ENCODE data around the gene TNNI2.

TNNI2 gene

DNA sequence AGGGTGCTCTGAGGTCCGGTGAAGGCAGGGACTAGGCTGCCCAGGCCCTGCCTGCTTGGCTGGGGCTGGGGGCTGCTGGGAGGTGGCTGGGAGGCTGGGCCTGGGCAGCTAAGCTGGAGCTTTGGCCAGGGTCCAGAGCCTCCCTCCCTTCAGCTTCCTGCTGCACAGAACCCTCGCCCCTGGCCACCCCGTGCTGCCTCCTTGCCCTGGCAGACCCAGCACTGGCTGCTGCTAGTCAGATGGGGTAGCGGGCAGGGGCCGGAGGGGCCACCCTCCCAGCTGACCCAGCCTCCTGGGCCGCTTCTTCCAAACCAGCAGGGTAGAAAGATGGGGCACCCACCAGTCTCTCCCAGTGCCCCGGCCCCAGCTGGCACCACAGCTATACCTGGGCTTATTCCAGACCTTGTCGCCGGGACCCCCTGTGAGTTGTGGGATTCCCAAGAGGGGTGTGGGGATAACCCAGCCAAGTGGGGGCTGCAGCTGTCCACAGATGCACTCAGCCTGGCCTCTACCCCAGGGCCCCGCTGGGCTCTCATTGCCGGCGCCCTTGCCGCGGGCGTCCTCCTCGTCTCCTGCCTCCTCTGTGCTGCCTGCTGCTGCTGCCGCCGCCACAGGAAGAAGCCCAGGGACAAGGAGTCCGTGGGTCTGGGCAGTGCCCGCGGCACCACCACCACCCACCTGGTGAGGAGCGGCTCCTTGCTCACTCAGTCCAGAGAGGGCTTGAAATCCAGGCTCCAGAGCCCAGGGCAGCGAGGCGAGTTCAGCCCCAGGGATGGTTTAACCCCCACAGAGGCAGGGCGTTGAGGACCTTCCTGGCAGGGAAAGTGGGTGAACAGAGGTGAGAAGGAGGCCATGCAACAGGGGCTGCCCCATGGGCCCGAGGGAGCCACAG lies 3.8 kb upstream of the TNNI2 start, which contains the start of gene SYT8:
Gene SYT8, plus strand, starts transcription at position 212 of the 892 bp plus-strand sequence. Its CDS starts 116 bp downstream, at position 328.
- DNase-seq (ENCODE audit: low read depth) = no peak

DNA sequence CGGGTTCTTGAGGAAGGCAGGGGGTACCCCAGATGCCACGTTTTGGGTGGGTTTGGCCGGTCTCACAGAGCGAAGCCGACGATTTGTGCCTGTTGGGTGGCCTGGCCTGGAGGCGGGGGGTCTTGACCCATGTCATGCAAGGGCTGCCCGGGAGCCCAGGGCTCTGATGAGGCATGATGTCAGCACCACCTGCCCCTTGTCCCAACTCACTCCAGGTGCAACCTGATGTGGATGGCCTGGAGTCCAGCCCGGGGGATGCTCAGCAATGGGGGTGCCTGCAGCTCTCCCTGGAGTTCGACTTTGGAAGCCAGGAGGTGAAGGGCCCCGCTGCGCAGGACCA lies 3.1 kb upstream of the TNNI2 start:
- DNase-seq (ENCODE audit: low read depth) = no peak

- no peak for DNase-seq (ENCODE audit: low read depth)
Measured at GRCh38 chr11:1836011-1836945, 2.5 kb upstream of the TNNI2 start.

DNA sequence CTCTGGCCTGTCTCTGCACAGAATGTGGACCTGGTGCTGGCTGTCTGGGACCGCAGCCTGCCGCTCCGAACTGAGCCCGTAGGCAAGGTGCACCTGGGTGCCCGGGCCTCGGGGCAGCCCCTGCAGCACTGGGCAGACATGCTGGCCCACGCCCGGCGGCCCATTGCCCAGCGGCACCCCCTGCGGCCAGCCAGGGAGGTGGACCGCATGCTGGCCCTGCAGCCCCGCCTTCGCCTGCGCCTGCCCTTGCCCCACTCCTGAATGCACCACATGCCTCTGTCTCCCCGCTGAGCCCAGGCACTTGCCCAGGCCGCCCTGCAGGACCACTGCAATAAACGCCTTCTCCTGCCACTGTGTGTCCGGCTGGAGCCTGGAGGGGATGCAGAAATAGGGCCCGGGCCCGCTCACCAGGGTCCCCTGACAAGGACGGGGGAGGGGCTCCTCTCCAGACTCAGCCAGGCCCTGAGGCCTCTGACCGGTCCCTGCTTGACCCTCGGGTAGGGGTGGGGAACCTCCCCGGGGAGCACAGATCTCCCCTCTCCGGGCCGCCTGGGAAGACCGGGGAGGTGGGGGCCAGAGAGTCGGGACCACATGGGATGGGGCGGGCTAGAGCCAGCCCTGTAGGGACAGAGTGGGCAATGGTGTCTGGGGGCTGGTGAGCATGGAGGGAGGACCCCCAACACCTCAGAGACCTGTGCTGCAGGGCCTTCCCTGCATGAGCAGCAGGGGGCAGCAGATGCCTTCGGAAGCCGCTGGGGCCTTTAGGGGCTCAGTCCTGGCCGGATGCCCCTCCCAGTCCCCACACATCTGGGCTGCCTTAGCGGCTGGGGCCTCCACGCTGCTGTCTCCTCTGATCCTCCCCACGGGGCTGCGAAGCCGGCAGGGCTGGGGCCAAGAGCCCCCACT lies 1.4 kb upstream of the TNNI2 start:
- DNase-seq (ENCODE audit: low read depth) = no peak

- no peak for DNase-seq (ENCODE audit: low read depth)
Measured at GRCh38 chr11:1838077-1838425, 730 bp upstream of the TNNI2 start.

GRCh38 chr11:1839204-1839923 lies 583 bp downstream of the TNNI2 start:
- DNase-seq (ENCODE audit: low read depth) = no peak

- DNase-seq (ENCODE audit: low read depth) = no peak
Measured at GRCh38 chr11:1839924-1840779, 1.4 kb downstream of the TNNI2 start.

DNA sequence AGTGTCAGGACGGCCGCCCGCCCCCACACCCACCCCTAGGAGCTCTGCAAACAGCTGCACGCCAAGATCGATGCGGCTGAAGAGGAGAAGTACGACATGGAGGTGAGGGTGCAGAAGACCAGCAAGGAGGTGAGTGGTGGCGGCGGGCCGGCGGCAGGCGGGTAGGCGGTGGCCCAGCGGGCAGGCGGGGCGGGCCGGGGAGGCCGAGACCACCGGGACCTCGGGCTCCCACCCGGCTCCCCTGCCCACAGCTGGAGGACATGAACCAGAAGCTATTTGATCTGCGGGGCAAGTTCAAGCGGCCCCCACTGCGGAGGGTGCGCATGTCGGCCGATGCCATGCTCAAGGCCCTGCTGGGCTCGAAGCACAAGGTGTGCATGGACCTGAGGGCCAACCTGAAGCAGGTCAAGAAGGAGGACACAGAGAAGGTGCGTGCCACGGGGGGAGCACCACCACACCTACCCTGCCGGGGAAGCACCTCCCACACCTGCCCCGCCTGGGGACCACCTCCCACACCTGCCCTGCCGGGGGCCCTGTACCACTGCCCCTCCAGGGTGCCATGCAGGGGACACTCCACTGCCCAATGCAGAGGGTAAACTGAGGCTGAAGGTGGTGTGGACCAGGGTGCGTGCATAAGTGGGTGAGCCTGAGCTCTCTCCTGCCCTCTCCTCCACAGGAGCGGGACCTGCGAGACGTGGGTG lies 2.1 kb downstream of the TNNI2 start:
- no peak for DNase-seq (ENCODE audit: low read depth)

DNA sequence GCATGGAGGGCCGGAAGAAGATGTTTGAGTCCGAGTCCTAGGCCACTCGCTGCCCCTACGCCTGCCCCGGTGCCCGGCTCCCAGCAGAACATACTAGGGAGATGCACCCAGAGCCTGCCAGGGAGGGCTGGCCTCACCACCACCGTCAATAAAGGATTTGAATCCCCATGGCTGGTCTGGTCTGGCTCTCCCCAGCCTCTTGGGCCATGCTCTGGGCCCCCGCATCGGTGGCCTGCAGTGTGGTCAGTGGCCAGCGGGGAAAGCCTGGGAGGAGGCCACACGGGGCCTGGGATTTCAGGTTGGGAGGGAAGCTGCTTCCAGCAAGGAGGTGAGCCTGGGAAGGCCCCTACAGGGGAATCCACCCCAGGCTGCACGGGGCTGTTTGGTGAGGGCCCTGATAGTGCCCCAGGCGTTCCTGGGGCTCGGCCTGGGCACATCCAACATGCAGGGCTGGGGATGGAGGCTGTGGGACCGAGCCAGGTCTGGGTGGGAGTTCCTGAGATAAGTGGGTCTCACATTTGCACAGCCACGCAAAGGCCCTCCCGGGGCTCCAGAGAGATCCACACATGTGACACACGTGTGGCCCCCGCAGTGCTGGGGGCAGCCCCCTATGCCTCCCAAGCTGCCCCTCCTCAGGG lies 2.8 kb downstream of the TNNI2 start:
- no peak for DNase-seq (ENCODE audit: low read depth)

DNA sequence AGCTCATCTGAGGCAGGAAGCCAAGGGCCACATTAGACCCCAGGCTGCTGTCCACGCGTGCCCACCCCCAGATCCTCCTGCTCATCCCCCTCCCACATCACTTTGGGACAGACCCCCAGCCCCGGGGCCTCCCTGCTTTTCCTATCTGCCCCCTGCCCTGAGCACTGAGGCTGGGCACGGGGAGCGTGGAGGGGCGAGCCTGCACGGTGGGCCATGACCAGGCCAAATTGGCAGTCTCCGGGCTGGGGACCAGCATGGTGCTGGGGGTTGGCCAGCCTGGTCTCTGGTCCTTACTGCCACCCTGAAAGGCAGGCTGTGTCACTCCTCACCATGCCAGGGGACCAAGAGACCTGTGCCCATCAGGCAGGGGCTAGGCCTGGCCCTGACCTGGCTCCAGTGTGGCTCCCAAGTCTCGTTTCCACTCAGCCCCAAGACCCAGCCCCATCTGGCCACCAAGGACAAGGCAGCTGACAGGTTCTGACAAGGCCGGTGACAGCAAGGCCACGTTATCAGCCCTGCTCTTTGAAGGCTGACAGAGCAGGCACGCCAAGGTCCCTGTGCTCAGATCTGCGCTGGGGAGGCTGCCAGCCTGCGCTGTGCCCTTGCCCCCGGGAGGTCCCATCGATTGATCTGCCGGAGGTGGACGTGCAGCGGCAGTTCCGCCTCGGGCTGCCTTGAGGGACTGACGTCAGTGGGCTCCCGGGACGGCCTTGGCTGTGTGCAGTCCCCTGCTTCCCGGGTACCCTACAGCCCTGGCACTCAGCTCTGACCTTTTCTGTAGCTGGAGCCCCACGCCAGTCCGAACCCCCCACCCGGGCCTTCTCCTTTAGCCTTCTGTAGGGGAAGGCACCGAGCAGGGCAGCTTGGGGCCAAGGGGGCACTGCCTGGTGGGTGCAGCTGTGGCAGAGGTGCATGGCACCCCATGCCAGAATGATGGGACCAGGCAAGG lies 3.6 kb downstream of the TNNI2 start:
- DNase-seq (ENCODE audit: low read depth) = no peak

- DNase-seq (ENCODE audit: low read depth) = no peak
Measured at GRCh38 chr11:1843098-1843473, 4.3 kb downstream of the TNNI2 start.

DNA sequence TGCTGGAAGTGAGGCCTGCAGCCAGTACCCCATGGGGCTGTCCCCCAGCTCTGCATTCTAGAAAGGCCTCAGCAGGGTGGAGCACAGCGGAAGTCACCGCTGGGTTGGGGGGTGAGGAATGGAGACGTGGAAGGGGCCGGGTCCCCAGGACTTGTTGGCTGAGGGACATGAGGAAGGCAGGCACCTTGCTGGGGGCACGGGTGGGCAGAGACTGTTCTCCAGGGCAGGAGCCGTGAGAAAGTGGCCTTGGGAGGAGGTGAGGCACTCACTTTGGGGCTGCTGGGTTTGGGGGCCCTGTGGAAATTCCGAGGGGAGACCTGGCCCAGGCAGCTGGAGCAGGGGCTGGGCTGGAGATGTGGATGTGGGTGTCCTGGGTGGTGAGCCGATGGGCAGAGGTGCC lies 5.0 kb downstream of the TNNI2 start:
- no peak for DNase-seq (ENCODE audit: low read depth)

DNA sequence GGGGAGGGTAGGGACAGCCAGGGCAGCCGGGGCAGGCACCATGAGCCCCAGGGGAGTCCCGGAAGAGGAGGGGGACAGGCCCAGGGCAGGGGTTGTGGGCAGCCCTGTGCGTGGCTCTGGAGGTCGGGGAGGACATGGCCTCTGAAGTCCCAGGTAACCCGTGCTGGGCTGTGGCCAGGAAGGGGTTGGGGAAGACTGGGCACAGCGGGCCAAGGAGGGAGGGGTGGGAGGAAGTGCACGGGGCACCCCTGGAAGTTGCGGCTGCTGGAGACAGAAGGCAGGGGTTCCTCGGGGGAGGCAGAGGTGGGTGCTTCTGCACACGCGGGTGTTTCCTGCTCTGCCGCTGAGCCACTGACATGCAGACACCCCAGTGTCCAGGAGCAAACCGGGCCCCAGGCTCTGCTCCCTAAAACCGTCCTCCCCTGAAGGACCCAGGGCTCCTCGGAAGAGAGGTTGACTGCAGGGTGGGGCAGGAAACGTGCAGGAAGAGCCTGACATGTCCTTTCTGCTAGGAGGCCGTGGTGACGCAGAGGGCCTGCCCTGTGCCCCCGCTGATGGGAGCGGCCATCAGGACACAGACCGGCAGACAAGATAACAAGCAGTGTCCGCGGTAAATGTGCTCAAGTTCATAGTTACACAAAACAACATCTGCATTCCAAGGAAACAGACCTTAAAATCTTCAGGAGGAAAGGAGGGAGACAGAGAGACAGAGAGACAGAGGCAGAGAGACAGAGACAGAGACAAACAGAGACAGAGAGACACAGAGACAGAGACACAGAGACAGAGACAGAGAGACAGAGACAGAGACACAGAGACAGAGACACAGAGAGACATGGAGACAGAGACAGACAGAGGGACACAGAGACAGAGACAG lies 5.7 kb downstream of the TNNI2 start:
- DNase-seq (ENCODE audit: low read depth) = no peak

DNA sequence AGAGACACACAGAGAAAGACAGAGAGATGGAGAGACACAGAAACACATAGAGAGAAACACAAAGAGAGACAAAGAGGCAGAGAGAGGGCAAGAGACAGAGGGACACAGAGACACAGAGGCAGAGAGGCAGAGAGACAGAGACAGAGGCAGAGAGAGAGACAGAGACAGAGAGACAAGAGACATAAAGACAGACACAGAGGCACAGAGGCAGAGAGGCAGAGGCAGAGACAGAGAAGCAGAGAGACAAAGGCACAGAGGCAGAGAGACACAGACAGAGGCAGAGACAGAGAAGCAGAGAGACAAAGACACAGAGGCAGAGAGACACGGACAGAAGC lies 6.3 kb downstream of the TNNI2 start:
- no peak for DNase-seq (ENCODE audit: low read depth)

DNA sequence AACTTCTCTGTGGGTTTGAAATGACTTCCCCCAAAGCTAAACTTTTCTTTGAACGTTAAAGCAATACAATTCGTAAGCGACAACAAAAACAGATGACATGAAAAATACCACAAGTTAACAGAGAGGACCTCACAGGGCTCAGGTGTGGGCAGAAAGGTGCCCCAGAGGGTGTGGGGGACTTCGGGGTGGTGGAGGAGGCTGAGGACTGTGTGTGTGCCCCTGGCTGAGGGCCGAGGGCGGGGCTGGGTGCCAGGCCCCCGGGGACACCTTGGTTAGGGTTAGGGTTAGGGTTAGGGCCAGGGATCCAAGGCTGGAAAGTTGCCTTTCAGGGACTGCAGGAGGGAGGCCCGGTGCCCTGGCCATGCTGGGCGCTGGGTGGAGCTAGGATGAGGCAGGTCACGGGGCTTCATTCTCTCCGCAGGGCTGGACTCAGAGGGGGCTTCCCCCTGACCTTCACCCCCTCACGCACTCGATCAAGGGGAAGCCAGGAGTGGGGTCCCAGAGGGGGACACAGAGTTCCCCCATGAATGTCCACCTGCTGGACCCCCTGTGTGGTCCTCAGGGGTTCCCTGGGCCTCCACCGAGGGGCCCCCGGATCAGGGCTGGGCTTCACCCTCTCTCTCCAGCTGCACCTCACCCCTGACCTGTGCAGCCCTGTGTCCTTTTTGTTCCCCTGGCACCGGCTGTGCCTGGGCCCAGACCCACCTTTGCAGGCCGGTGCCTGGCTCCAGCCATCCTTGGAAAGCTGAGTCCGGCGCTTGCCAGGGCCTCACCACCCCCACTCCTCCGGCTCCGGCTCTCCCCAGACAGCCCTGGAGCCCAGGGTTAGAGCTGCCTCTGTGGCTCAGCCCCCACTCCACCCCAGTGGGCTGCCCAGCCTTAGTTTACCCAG lies 7.0 kb downstream of the TNNI2 start:
- no peak for DNase-seq (ENCODE audit: low read depth)

- DNase-seq (ENCODE audit: low read depth) = no peak
Measured at GRCh38 chr11:1846453-1846932, 7.7 kb downstream of the TNNI2 start.

All from non-pigmented ciliary epithelial cell (primary cell).